NAMALWA (cell line): ENCODE results near the gene NXPH4.

Source experiments
- DNase-seq: peaks from one replicate; pipeline ENCODE4 v3.0.0-alpha.2; 2015; ENCODE audit warnings: low spot score

The NXPH4 gene

GRCh38 chr12:57203791-57204190 lies 12.8 kb upstream of the NXPH4 start:
- no peak for DNase-seq

DNA sequence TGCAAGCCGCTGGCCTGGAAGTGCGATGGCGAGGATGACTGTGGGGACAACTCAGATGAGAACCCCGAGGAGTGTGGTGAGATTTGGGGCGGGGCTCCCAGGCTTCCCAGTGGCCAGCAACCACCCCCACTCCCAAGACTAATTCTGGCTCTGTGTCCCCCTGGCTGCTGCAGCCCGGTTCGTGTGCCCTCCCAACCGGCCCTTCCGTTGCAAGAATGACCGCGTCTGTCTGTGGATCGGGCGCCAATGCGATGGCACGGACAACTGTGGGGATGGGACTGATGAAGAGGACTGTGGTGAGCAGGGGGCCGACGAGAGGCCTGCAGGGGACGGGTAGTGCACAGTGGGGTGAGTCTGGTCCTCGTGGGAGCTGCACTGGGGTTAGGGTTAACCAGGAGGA lies 12.1 kb upstream of the NXPH4 start:
- no peak for DNase-seq

- no peak for DNase-seq
Measured at GRCh38 chr12:57205186-57205585, 11.4 kb upstream of the NXPH4 start.

GRCh38 chr12:57205931-57206330 lies 10.7 kb upstream of the NXPH4 start:
- no peak for DNase-seq

- DNase-seq: no peak
Measured at GRCh38 chr12:57207731-57208630, 8.6 kb upstream of the NXPH4 start.

DNA sequence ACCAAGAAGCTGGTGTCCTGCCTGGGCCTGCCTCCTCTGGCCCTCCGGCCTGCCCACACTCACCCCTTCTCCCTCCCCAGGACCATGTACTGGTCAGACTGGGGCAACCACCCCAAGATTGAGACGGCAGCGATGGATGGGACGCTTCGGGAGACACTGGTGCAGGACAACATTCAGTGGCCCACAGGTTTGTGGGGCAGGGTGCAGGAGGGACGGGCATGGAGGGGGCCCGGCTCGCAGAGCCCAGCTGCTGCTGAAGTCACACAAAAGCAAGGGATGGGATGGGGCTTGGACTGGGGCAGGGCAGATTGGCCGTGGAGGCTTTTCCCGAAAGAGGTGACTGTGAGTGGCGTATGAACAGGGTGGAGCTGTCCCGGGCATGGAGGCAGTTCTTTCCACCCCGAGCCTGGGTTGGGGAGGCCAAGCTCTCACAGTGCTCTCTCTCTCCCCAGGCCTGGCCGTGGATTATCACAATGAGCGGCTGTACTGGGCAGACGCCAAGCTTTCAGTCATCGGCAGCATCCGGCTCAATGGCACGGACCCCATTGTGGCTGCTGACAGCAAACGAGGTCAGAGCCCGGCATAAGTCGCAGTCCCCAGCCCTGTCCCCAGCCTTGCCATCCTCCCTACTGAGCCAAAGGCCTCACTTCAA lies 7.8 kb upstream of the NXPH4 start:
- no peak for DNase-seq

GRCh38 chr12:57209916-57210315 lies 6.7 kb upstream of the NXPH4 start:
- no peak for DNase-seq

DNA sequence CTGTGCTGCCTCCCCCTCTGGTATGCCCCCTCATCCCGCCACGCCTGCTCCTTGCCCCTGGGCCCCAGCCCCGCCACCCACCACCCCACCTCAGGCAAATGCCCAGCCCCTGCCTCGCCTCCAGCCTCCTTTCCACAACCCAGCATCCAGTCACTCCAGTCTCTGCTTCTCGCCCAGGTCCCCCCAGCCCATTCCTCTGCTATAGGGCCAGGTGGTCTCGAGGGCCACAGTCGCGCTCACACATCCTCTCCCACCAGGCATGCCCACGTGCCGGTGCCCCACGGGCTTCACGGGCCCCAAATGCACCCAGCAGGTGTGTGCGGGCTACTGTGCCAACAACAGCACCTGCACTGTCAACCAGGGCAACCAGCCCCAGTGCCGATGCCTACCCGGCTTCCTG lies 6.1 kb upstream of the NXPH4 start:
- no peak for DNase-seq

GRCh38 chr12:57210926-57211692 lies 5.5 kb upstream of the NXPH4 start:
- DNase-seq: peak; percentile 74

GRCh38 chr12:57211791-57212700 lies 4.5 kb upstream of the NXPH4 start:
- no peak for DNase-seq

- DNase-seq: no peak
Measured at GRCh38 chr12:57212701-57213057, 3.9 kb upstream of the NXPH4 start.

DNA sequence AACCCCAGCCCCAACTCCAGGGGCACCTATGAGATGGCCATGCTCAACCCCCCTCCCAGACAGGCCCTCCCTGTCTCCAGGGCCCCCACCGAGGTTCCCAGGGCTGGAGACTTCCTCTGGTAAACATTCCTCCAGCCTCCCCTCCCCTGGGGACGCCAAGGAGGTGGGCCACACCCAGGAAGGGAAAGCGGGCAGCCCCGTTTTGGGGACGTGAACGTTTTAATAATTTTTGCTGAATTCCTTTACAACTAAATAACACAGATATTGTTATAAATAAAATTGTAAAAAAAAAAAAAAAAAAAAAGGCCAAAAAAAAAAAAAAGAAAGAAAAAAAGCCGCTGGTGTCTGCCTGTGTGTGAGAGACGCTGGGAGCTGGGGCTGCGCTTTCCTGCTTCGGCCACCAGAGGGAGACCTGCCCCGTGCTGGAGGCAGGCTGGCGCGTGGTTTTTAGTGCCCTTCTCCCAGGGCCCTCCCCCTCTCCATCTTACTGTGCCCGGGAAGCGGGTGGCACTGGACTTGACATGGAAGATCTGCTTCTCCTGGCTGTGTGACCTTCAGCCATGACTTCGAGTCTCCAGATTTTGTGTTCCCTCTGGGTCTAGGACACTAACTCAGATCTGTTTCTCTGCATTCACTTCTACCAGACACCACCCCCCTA lies 3.4 kb upstream of the NXPH4 start:
- DNase-seq: peak; percentile 88

DNA sequence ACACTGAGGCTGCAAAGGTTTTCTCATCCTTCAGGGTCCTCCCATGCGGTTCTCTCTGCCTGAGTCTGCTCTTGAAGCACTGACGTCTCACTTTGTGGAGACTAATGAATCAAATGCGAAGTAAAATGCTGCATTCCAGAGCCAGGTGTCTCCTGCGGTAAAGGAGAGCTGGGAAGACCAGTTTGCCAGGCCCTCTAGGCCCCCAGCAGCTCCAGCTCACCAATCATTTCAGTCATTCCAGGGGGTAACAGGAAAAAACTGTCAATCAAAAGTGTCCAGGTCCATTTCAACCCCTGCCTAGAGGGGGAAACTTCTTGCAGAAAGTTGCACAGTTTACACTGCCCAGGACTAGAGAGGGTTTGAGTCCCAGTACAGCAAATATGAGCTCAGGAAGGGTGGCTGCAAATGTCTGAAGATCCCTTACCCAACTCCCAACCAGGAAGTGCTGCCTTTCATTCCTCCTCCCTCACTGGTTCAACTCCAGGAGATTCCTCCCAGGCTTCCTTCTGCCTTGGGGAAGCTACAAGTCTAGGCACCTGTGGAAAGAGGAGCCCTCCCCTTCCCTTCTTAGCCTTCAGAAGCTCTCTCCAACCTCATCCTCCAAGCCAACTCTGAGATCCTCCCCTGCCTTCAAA lies 2.7 kb upstream of the NXPH4 start:
- no peak for DNase-seq

DNA sequence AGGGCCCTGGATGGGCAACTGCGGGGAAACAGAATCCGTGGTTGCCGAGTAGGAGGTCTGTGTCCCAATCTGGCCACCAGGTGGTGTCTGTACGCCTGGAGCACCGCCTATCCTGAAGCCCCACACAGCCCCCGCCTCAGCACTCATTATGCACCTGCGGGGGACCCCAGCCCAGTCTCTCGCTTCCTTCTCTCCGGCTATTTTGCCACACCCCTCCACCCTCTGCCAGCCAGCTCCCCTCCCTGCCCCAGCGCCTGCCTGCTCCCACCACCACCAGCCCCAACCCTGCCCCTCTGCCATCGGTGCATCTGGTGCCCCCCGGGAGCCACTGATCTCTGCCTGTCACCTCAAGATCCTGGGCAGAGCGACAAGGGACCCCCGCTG lies 2.2 kb upstream of the NXPH4 start:
- DNase-seq: peak; percentile 87

- no peak for DNase-seq
Measured at GRCh38 chr12:57215065-57215464, 1.5 kb upstream of the NXPH4 start.

GRCh38 chr12:57215668-57216013 lies 953 bp upstream of the NXPH4 start:
- DNase-seq: peak; percentile 80

DNA sequence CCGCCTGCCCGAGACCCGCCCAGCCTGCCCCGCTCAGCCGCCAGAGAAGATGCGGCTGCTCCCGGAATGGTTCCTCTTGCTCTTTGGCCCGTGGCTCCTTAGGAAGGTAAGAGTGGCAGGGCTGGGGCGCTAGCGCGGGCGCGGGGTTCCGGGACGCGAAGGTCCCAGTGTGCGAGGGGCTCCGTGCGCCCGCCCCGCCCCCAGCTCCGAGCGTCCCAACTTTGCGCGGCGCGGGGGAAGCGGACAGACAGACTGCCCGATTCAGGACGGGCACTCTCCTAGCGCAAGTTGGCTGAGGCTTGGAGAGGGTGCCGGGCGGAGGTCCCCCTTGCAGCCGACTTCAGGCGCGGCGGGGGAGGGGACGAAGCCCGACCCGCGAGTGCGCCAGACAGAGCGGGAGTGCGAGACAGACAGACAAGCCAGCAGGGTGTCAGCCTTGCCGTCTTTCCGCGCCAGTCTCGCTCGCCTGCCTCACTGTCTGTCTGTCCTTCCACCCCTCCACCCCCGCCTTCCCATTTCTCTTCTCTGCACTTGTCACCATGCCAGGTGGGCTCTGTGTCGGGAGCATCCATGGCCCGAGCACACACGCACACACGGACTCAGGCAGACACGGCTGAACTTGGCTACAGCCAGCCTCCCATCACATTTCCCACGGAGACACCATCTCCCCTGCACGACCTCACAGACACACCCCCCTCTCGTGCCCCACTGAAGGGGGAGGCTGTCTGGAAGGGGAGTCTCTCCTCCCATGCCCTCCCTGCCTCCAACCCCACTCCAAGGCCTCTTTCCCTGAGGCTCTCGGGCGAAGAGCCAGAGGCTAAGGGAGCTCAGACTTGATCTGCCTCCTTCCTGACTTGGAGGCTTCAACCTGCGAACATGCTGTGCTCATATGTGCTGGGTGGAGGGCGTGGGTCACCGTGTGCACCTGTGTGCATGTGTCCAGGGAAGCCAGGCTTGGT lies 606 bp downstream of the NXPH4 start:
- DNase-seq: peak; percentile 57

DNA sequence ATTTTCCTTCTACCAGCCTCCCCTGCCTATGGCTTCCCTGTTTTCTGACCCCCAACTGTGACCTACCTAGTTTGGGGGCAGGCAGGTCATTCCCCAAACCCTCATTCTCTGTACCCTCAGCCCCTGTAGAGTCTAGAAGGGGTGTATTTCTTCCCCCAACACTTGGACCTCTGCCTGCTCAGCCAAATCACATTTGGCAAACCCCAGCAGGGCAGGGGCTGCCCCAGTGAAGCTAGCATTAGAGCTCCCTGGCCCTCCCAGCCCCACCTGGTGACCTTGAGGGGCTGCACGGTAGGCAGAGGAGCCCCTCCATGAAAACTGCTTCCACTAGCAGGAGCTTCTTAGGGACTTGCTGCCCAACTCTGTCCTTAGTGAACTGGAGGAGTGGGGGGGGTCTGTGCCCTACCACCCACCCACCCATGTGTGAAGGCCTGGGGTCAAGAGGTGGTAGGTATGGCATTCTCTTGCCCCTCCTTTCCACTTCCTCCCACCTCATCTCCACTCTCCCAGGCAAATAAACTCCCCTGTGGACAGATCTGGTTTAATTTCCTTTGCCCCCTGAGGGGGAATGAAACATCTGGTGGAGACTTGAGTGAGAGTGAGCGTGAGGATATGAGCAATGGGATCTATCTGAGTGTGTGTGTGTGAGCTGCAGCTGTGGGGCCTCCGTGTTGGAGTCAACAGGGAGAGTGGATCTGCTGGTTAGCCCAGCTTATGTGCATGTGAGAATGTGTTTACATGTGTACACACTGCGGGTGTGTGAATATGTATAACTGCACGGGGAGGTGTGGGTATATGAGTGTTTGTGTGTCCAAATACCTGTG lies 1.6 kb downstream of the NXPH4 start:
- DNase-seq: peak; percentile 48
